IPS-11a (cell line): ENCODE data around the gene CDX2.

ENCODE experiments used
- H3K4me3 ChIP-seq: one replicate; pipeline ENCODE4 v1.5.1; 2013; ENCODE audit warnings: low read depth, low read length, control low read depth

CDX2 gene

GRCh38 chr13:27933118-27933517 lies 36.0 kb downstream of the CDX2 start:
- H3K4me3 ChIP-seq, result no peak overlapping the region

GRCh38 chr13:27929868-27930267 lies 39.2 kb downstream of the CDX2 start:
- no peak overlapping the region for H3K4me3 ChIP-seq

- no peak overlapping the region for H3K4me3 ChIP-seq
Measured at GRCh38 chr13:27928805-27929753, 40.0 kb downstream of the CDX2 start.

GRCh38 chr13:27928353-27928804 lies 40.7 kb downstream of the CDX2 start:
- no peak overlapping the region for H3K4me3 ChIP-seq

- no peak overlapping the region for H3K4me3 ChIP-seq
Measured at GRCh38 chr13:27927444-27928352, 41.4 kb downstream of the CDX2 start.

GRCh38 chr13:27926644-27927434 lies 42.3 kb downstream of the CDX2 start:
- no peak overlapping the region for H3K4me3 ChIP-seq

GRCh38 chr13:27925220-27925991 lies 43.7 kb downstream of the CDX2 start:
- H3K4me3 ChIP-seq, result no peak overlapping the region

- no peak overlapping the region for H3K4me3 ChIP-seq
Measured at GRCh38 chr13:27924529-27925141, 44.5 kb downstream of the CDX2 start.

GRCh38 chr13:27923794-27924528 lies 45.2 kb downstream of the CDX2 start:
- no peak overlapping the region for H3K4me3 ChIP-seq

GRCh38 chr13:27922883-27923612 lies 46.1 kb downstream of the CDX2 start:
- H3K4me3 ChIP-seq, result no peak overlapping the region

- no peak overlapping the region for H3K4me3 ChIP-seq
Measured at GRCh38 chr13:27921961-27922882, 46.9 kb downstream of the CDX2 start.

- H3K4me3 ChIP-seq, result no peak overlapping the region
Measured at GRCh38 chr13:27921421-27921960, 47.6 kb downstream of the CDX2 start.

GRCh38 chr13:27920677-27921420 lies 48.3 kb downstream of the CDX2 start:
- H3K4me3 ChIP-seq, result no peak overlapping the region

- no peak within 1 kb of the TSS for H3K4me3 ChIP-seq
Measured at GRCh38 chr13:27919934-27920676, 49.0 kb downstream of the CDX2 start, which contains the start of gene PDX1. Gene PDX1 (plus strand): TSS chr13:27920000. CDS start chr13:27920139, 139 bp downstream.

- H3K4me3 ChIP-seq, result no peak overlapping the region
Measured at GRCh38 chr13:27919659-27919933, 49.5 kb downstream of the CDX2 start.
